T-helper 17 cell (primary cell): Measurements from ENCODE around the gene SLC44A3. TPM values are rescaled to one million over a fixed set of nuclear protein-coding genes. Genes with fewer than 3 reads are reported as not detected.

Experiments
- ATAC-seq: fragments of 150-1000 bp; cut with Tn5 transposase; 2 replicates; pipeline ENCODE4 v1.10.0; 2021; ENCODE audit warnings: mild to moderate bottlenecking, moderate library complexity
- DNase-seq, 3 donors: peaks; one replicate each; pipeline versions ENCODE4 v3.0.0 to v3.0.0-alpha.2; 2020 to 2021
- H3K9me3 ChIP-seq: one replicate; pipeline ENCODE4 v1.7.0; 2013; ENCODE audit warnings: low read length, mild to moderate bottlenecking; ENCODE audit not compliant: control insufficient read depth, poor library complexity, severe bottlenecking
- H3K27ac Mint-ChIP-seq: one replicate; pipeline ENCODE4 v1.8.0; 2022; ENCODE audit warnings: mild to moderate bottlenecking, moderate library complexity, mixed read lengths
- H3K27me3 Mint-ChIP-seq: one replicate; pipeline ENCODE4 v1.8.0; 2022; ENCODE audit warnings: mixed read lengths
- H3K36me3 Mint-ChIP-seq: one replicate; pipeline ENCODE4 v1.8.0; 2022; ENCODE audit warnings: low read depth, mixed read lengths
- H3K4me1 Mint-ChIP-seq: one replicate; pipeline ENCODE4 v1.8.0; 2022; ENCODE audit warnings: mild to moderate bottlenecking, mixed read lengths
- H3K4me3 Mint-ChIP-seq: one replicate; pipeline ENCODE4 v1.8.0; 2022; ENCODE audit warnings: mild to moderate bottlenecking, moderate library complexity, mixed read lengths
- total RNA-seq, 4 donors: library from RNA in 2 of 4; stranded (reverse) in 2 of 4; gene quantifications; one replicate each; pipeline ENCODE4 v1.2.3 and lab custom pipeline; 2022 to 2026

The SLC44A3 gene
- total RNA-seq, 2 donors from 2014 or later: 0.68 to 2.1 TPM

- no peak for DNase-seq
- H3K9me3 ChIP-seq: no peaks in the 10 kb centered on the region
- ATAC-seq: no peak
- Mint-ChIP-seq H3K27ac (no peak overlapping the region), H3K36me3 (no peaks in the 10 kb centered on the region), H3K4me3 (no peak overlapping the region), H3K27me3 (peaks cover 15% of the 10 kb centered on the region), H3K4me1 (peaks cover 14% of the 10 kb centered on the region)
These were observed 13.7 kb upstream of the SLC44A3 start for GRCh38 chr1:94806441-94806871.

GRCh38 chr1:94807742-94808491 lies 12.2 kb upstream of the SLC44A3 start:
- Mint-ChIP-seq H3K4me3 (no peak overlapping the region), H3K27ac (no peak overlapping the region), H3K36me3 (no peaks in the 10 kb centered on the region), H3K27me3 (peaks cover 15% of the 10 kb centered on the region), H3K4me1 (peaks cover 5% of the 10 kb centered on the region)
- no peaks in the 10 kb centered on the region for H3K9me3 ChIP-seq
- peak; percentile 66 for ATAC-seq
- DNase-seq: no peak

- Mint-ChIP-seq H3K27me3 (peaks cover 15% of the 10 kb centered on the region), H3K4me3 (no peak overlapping the region), H3K36me3 (no peaks in the 10 kb centered on the region), H3K4me1 (peaks cover 5% of the 10 kb centered on the region), H3K27ac (no peak overlapping the region)
- ATAC-seq: no peak
- no peak for DNase-seq
- no peaks in the 10 kb centered on the region for H3K9me3 ChIP-seq
These were observed 11.5 kb upstream of the SLC44A3 start for GRCh38 chr1:94808669-94809068.

- H3K4me3 Mint-ChIP-seq: no peak overlapping the region
- H3K27me3 Mint-ChIP-seq: peaks cover 8% of the 10 kb centered on the region
- DNase-seq (no peak), ATAC-seq (no peak)
- no peak overlapping the region for H3K27ac Mint-ChIP-seq
- H3K36me3 Mint-ChIP-seq: no peaks in the 10 kb centered on the region
- H3K4me1 Mint-ChIP-seq: no peaks in the 10 kb centered on the region
- peaks cover 4% of the 10 kb centered on the region for H3K9me3 ChIP-seq
These were observed 7.2 kb upstream of the SLC44A3 start for GRCh38 chr1:94812985-94813384.

GRCh38 chr1:94816030-94816429 lies 4.1 kb upstream of the SLC44A3 start:
- peaks cover 4% of the 10 kb centered on the region for H3K9me3 ChIP-seq
- peaks cover 2% of the 10 kb centered on the region for H3K4me1 Mint-ChIP-seq
- peaks cover 29% of the 10 kb centered on the region for H3K27me3 Mint-ChIP-seq
- no peak overlapping the region for H3K27ac Mint-ChIP-seq
- DNase-seq (no peak), ATAC-seq (no peak)
- no peaks in the 10 kb centered on the region for H3K36me3 Mint-ChIP-seq
- no peak overlapping the region for H3K4me3 Mint-ChIP-seq

- no peaks in the 10 kb centered on the region for H3K36me3 Mint-ChIP-seq
- no peak for DNase-seq
- H3K27me3 Mint-ChIP-seq: peaks cover 46% of the 10 kb centered on the region
These were observed 2.4 kb upstream of the SLC44A3 start for GRCh38 chr1:94817712-94818111.

GRCh38 chr1:94819238-94819944 lies 766 bp upstream of the SLC44A3 start:
- ATAC-seq (no peak), DNase-seq (no peak)
- Mint-ChIP-seq H3K4me3 (peak overlapping the region; percentile 78), H3K27me3 (peaks cover 57% of the 10 kb centered on the region), H3K27ac (no peak overlapping the region), H3K36me3 (no peaks in the 10 kb centered on the region), H3K4me1 (peaks cover 4% of the 10 kb centered on the region)
- peaks cover 4% of the 10 kb centered on the region for H3K9me3 ChIP-seq

More at GRCh38 chr1:94817712-94818111, 2.4 kb upstream of the SLC44A3 start:
- peaks cover 4% of the 10 kb centered on the region for H3K4me1 Mint-ChIP-seq
- no peak overlapping the region for H3K27ac Mint-ChIP-seq
- no peak for ATAC-seq
- H3K4me3 Mint-ChIP-seq: no peak overlapping the region
- peaks cover 4% of the 10 kb centered on the region for H3K9me3 ChIP-seq

- peak overlapping the region; percentile 80 for H3K4me3 Mint-ChIP-seq
- H3K27ac Mint-ChIP-seq: no peak overlapping the region
- ATAC-seq (no peak), DNase-seq (no peak)
- peaks cover 4% of the 10 kb centered on the region for H3K4me1 Mint-ChIP-seq
- peaks cover 62% of the 10 kb centered on the region for H3K27me3 Mint-ChIP-seq
- peaks cover 4% of the 10 kb centered on the region for H3K9me3 ChIP-seq
- no peaks in the 10 kb centered on the region for H3K36me3 Mint-ChIP-seq
These were observed 779 bp downstream of the SLC44A3 start for GRCh38 chr1:94820936-94821335.

GRCh38 chr1:94821636-94822305 lies 1.6 kb downstream of the SLC44A3 start:
- H3K9me3 ChIP-seq: peaks cover 2% of the 10 kb centered on the region
- peaks cover 62% of the 10 kb centered on the region for H3K27me3 Mint-ChIP-seq
- no peak for ATAC-seq
- H3K36me3 Mint-ChIP-seq: no peaks in the 10 kb centered on the region
- DNase-seq: no peak
- H3K4me1 Mint-ChIP-seq: peaks cover 4% of the 10 kb centered on the region
- no peak overlapping the region for H3K4me3 Mint-ChIP-seq
- H3K27ac Mint-ChIP-seq: no peak overlapping the region

GRCh38 chr1:94823116-94823515 lies 3.0 kb downstream of the SLC44A3 start:
- H3K9me3 ChIP-seq: no peaks in the 10 kb centered on the region
- Mint-ChIP-seq H3K27ac (no peak overlapping the region), H3K36me3 (no peaks in the 10 kb centered on the region), H3K27me3 (peaks cover 69% of the 10 kb centered on the region), H3K4me3 (no peak overlapping the region), H3K4me1 (peaks cover 4% of the 10 kb centered on the region)
- DNase-seq (no peak), ATAC-seq (no peak)

GRCh38 chr1:94825936-94826335 lies 5.8 kb downstream of the SLC44A3 start:
- Mint-ChIP-seq H3K27me3 (peaks cover 50% of the 10 kb centered on the region), H3K4me3 (no peak overlapping the region), H3K36me3 (no peaks in the 10 kb centered on the region), H3K27ac (no peak overlapping the region), H3K4me1 (peaks cover 3% of the 10 kb centered on the region)
- ATAC-seq (no peak), DNase-seq (no peak)
- H3K9me3 ChIP-seq: no peaks in the 10 kb centered on the region

GRCh38 chr1:94827434-94827833 lies 7.3 kb downstream of the SLC44A3 start:
- H3K4me1 Mint-ChIP-seq: no peaks in the 10 kb centered on the region
- peaks cover 42% of the 10 kb centered on the region for H3K27me3 Mint-ChIP-seq
- no peaks in the 10 kb centered on the region for H3K36me3 Mint-ChIP-seq
- DNase-seq (no peak), ATAC-seq (no peak)
- H3K4me3 Mint-ChIP-seq: no peak overlapping the region
- no peaks in the 10 kb centered on the region for H3K9me3 ChIP-seq
- H3K27ac Mint-ChIP-seq: no peak overlapping the region

GRCh38 chr1:94828251-94828650 lies 8.1 kb downstream of the SLC44A3 start:
- H3K9me3 ChIP-seq: no peaks in the 10 kb centered on the region
- DNase-seq: no peak
- H3K27ac Mint-ChIP-seq: no peak overlapping the region
- ATAC-seq: no peak
- H3K36me3 Mint-ChIP-seq: no peaks in the 10 kb centered on the region
- no peaks in the 10 kb centered on the region for H3K4me1 Mint-ChIP-seq
- no peak overlapping the region for H3K4me3 Mint-ChIP-seq
- peaks cover 38% of the 10 kb centered on the region for H3K27me3 Mint-ChIP-seq
